Bronchial epithelial cell (primary cell): ENCODE results near the gene PLCL1. TPM values are rescaled to one million over a fixed set of nuclear protein-coding genes. Genes with fewer than 3 reads are reported as not detected.

ENCODE experiments used
- DNase-seq: peaks from one replicate; pipeline ENCODE4 v3.0.0-alpha.2; 2010; ENCODE audit warnings: low read depth
- FAIRE-seq: peaks from 2 replicates; lab custom pipeline; 2011; peaks lifted over from hg19 to GRCh38; lab: Jason Lieb, UNC
- H3K27me3 ChIP-seq: 2 replicates; pipeline ENCODE4 v1.5.1; 2011; ENCODE audit warnings: low read length; ENCODE audit not compliant: control insufficient read depth, insufficient read depth
- H3K36me3 ChIP-seq: 2 replicates; pipeline ENCODE4 v1.5.1; 2011; ENCODE audit warnings: low read length; ENCODE audit not compliant: control insufficient read depth, insufficient read depth
- H3K4me3 ChIP-seq: 2 replicates; pipeline ENCODE4 v1.5.1; 2011; ENCODE audit warnings: mild to moderate bottlenecking, low read depth, low read length, control low read depth
- total RNA-seq: library from RNA; depleted of rRNA; stranded (reverse); fragments of >200 nt; gene quantifications from 2 replicates; pipeline ENCODE4 v1.2.1, GENCODE V29; 2014
- TF ChIP-seq, protein P1 (sequence below): IDR thresholded peaks from 2 replicates; pipeline ENCODE4 v1.5.1; 2011; ENCODE audit warnings: mild to moderate bottlenecking, moderate library complexity, low read length, control low read depth, inconsistent platforms; ENCODE audit not compliant: insufficient read depth, severe bottlenecking

Gene PLCL1
- total RNA-seq, 1 donor from 2014 or later, result not detected

DNA sequence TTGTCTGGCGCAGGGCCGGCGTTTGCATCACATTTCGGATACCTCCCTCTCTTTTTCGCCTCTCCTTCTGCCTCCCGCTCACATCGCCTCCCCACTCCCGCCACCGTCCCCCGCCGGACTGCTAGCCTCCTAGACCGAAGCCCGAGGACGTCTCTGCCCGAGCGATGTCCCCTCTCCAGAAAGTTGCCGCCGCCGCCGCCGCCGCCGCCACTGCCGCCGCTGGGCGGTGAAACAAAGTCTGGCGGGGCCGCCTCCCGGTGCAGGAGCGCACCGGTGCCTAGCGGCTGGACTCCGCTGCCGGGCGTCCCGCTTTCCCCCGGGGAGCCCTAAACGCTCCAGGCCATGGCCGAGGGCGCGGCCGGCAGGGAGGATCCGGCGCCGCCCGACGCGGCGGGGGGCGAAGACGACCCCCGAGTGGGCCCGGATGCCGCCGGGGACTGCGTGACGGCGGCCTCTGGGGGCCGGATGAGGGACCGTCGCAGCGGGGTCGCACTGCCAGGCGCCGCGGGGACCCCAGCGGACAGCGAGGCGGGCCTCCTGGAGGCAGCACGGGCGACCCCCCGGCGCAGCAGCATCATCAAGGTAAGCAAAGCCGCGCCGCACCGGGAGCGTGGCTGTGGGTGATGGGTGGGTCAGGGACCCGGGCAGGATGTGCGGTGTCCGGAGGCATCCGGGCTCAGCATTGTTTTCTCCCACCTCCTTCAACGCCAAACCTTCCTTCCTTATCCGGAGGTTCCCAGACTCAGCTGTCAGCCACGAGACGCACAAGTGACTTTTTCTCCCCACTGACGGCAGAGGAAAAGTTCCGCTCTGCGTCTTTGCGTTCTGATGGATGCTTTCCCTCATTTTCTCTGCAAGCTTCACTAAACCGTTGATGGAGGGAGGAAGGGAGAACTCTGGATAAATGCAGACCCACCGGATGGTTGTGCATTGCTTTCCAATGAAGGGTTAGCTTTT lies 643 bp downstream of the PLCL1 start:
- H3K27me3 ChIP-seq, result peaks cover 14% of the 10 kb centered on the region
- no peak for FAIRE-seq

DNA sequence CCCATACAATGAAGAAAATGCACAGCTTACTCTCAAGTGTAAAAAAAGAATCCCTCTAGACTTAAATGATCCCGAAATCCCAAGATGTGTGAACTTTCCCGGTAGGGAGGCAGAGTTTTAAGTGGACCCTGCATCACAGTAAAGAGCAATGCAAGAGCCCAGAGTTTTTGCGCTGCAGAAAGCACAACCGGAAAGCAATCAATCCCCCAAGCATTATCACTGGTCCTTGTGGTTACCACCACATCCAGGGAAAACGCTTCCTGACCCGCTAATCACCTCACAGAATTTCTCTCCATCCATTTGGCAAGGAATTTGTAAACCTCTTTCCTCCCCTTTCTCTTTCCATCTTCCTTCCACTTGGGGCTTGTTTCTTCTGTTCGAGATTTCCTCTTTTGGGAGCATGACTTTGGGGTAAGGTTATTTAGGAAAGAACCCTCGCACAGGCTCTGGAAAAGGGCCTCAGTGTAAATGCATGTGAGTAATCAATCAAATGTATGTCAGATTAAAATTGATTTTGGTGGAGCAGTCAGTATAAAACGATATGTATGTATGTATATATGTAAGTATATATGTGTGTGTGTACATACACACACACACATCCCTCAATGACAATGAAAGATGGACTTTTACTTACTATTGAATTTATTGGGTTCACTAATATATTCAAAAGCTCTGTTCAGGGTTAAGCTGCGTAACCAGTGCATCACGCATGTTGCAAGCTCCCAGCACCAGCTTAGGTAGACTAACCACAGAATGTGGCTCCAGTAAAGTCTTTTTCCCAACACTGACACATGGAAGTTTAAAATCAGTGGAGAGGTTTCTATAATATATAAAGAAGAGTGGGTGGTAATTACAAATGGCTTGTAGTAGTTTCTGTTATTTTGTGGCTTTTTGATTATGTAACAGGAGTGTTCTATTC lies 1.6 kb downstream of the PLCL1 start:
- H3K4me3 ChIP-seq, result no peak overlapping the region
- TF ChIP-seq, protein P1, sequence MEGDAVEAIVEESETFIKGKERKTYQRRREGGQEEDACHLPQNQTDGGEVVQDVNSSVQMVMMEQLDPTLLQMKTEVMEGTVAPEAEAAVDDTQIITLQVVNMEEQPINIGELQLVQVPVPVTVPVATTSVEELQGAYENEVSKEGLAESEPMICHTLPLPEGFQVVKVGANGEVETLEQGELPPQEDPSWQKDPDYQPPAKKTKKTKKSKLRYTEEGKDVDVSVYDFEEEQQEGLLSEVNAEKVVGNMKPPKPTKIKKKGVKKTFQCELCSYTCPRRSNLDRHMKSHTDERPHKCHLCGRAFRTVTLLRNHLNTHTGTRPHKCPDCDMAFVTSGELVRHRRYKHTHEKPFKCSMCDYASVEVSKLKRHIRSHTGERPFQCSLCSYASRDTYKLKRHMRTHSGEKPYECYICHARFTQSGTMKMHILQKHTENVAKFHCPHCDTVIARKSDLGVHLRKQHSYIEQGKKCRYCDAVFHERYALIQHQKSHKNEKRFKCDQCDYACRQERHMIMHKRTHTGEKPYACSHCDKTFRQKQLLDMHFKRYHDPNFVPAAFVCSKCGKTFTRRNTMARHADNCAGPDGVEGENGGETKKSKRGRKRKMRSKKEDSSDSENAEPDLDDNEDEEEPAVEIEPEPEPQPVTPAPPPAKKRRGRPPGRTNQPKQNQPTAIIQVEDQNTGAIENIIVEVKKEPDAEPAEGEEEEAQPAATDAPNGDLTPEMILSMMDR, result no peak
- H3K27me3 ChIP-seq, result peaks cover 14% of the 10 kb centered on the region
- FAIRE-seq (no peak), DNase-seq (no peak)
- no peaks in the 10 kb centered on the region for H3K36me3 ChIP-seq

More for the DNA sequence above, 643 bp downstream of the PLCL1 start:
- DNase-seq, result no peak
- TF ChIP-seq, protein P1, result no peak
- peak overlapping the region; percentile 44 for H3K4me3 ChIP-seq
- no peaks in the 10 kb centered on the region for H3K36me3 ChIP-seq

DNA sequence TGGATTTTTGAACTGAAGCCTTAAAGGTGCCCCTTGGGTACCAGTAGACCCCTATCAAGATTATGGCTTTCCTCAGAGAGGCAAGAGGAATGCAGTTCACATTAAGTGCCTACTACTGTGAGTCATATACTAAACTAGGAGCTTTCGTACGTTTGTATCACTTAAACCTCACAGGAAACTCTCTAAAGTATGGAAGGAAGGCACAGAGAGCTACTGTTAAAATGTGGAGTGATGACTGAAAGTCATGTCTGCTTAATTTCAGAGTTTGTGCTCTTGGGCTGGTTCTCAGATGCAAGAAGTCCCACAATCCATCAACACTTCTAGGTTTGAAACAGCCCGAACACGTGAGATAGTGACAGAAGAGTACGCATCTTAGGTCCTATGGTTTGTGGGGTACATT lies 4.7 kb downstream of the PLCL1 start:
- Histone ChIP-seq H3K36me3 (no peaks in the 10 kb centered on the region), H3K27me3 (peaks cover 14% of the 10 kb centered on the region), H3K4me3 (no peak overlapping the region)
- no peak for FAIRE-seq
- DNase-seq, result no peak
- TF ChIP-seq, protein P1, result no peak

DNA sequence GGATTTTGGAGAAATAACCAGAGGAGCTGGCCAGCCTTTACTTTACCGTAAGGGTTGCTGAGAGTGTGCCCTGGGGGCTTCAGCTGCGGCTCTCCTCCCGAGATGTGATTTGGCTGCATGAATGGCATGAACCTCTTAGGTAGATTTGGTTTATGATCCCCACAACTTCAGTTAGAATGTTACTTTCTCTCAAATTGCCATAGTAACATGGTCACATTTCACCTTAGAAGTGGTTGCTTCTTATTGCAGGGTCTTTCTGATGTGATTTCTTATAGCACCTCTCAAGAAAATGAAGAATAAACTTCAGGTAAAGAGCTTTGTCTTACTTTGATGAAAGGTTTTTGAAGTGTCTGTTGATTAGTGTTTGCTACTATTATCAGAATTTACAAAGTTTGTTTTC lies 5.6 kb downstream of the PLCL1 start:
- Histone ChIP-seq H3K4me3 (no peak overlapping the region), H3K36me3 (no peaks in the 10 kb centered on the region), H3K27me3 (peaks cover 14% of the 10 kb centered on the region)
- TF ChIP-seq, protein P1, result no peak
- DNase-seq (no peak), FAIRE-seq (no peak)

DNA sequence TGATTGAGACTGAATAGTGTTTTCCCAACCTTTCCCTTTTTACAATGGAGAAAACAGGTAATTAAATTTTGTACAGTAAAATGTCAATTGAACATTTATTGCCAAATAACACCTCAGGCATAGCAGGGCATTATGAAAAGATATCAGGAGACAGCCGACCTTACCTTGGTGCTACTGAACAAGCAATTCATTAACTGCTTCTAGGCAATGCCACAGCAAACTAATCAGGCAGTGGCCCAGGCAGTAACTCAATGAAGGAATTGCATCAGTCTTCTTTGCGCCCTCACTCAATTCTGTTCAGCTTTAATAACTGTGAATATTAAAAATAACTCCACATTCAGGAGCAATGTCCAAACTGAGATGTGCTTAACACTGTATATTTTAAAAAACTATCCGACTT lies 6.1 kb downstream of the PLCL1 start:
- H3K27me3 ChIP-seq, result peaks cover 10% of the 10 kb centered on the region
- no peaks in the 10 kb centered on the region for H3K36me3 ChIP-seq
- TF ChIP-seq, protein P1, result no peak
- FAIRE-seq, result no peak
- DNase-seq, result no peak
- H3K4me3 ChIP-seq, result no peak overlapping the region
